ENCODE data around the gene PRPF31. TPM values are rescaled to one million over a fixed set of nuclear protein-coding genes. Genes with fewer than 3 reads are reported as not detected.
"Not testable (repeated sequence)": the region's sequence is repeated elsewhere in the genome, so short reads cannot be mapped to it uniquely, and the experiment has no call there.

The PRPF31 gene
- total RNA-seq (2014; rRNA removed; shearing (Covaris generic)), result 78.8 and 92.3 TPM in 2 replicates

GRCh38 chr19:54115109-54116063 lies at the start of gene PRPF31, which contains the start of gene TFPT:
PRPF31 (plus strand) TSS chr19:54115754; CDS start chr19:54118279, 2,525 bp downstream.
TFPT (minus strand) TSS chr19:54115657; CDS start chr19:54115269, 388 bp downstream.
- peak; percentile 98 for DNase-seq (ENCODE audit: low read depth)

- no peak for DNase-seq (ENCODE audit: low read depth)
Measured at GRCh38 chr19:54069470-54069869, 46.1 kb upstream of the PRPF31 start.

- no peak for DNase-seq (ENCODE audit: low read depth)
Measured at GRCh38 chr19:54073829-54074228, 41.7 kb upstream of the PRPF31 start.

- no peak for DNase-seq (ENCODE audit: low read depth)
Measured at GRCh38 chr19:54074851-54075250, 40.7 kb upstream of the PRPF31 start.

GRCh38 chr19:54077334-54077733 lies 38.2 kb upstream of the PRPF31 start:
- no peak for DNase-seq (ENCODE audit: low read depth)

- no peak for DNase-seq (ENCODE audit: low read depth)
Measured at GRCh38 chr19:54081032-54081431, 34.5 kb upstream of the PRPF31 start, which contains the start of gene TARM1. TARM1 (minus strand) TSS chr19:54081365; CDS start chr19:54081340, 25 bp downstream.

- DNase-seq (ENCODE audit: low read depth), result no peak
Measured at GRCh38 chr19:54084410-54084809, 31.1 kb upstream of the PRPF31 start.

- no peak for DNase-seq (ENCODE audit: low read depth)
Measured at GRCh38 chr19:54094426-54095000, 21.0 kb upstream of the PRPF31 start.

- no peak for DNase-seq (ENCODE audit: low read depth)
Measured at GRCh38 chr19:54095136-54095858, 20.3 kb upstream of the PRPF31 start.

- DNase-seq (ENCODE audit: low read depth), result peak; percentile 73
Measured at GRCh38 chr19:54095859-54096616, 19.5 kb upstream of the PRPF31 start.

GRCh38 chr19:54096617-54097106 lies 18.9 kb upstream of the PRPF31 start:
- peak; percentile 41 for DNase-seq (ENCODE audit: low read depth)

- no peak for DNase-seq (ENCODE audit: low read depth)
Measured at GRCh38 chr19:54099190-54099902, 16.2 kb upstream of the PRPF31 start.

- not testable (repeated sequence) for DNase-seq (ENCODE audit: low read depth)
Measured at GRCh38 chr19:54099903-54100255, 15.7 kb upstream of the PRPF31 start.

- DNase-seq (ENCODE audit: low read depth), result peak; percentile 46
Measured at GRCh38 chr19:54100561-54100960, 15.0 kb upstream of the PRPF31 start, which contains the start of gene OSCAR. OSCAR (minus strand) TSS chr19:54100803; CDS start chr19:54100792, 11 bp downstream.

GRCh38 chr19:54102421-54103169 lies 13.0 kb upstream of the PRPF31 start, which contains the start of gene NDUFA3:
NDUFA3 (plus strand) TSS chr19:54102855; CDS start chr19:54102879, 24 bp downstream.
- DNase-seq (ENCODE audit: low read depth), result peak; percentile 100

- DNase-seq (ENCODE audit: low read depth), result no peak
Measured at GRCh38 chr19:54104998-54105715, 10.4 kb upstream of the PRPF31 start.

- no peak for DNase-seq (ENCODE audit: low read depth)
Measured at GRCh38 chr19:54105796-54106195, 9.8 kb upstream of the PRPF31 start.

GRCh38 chr19:54106716-54107115 lies 8.8 kb upstream of the PRPF31 start:
- no peak for DNase-seq (ENCODE audit: low read depth)
